GM18951 (cell line): ENCODE data around the gene RPL26.
"Not testable (repeated sequence)": the region's sequence is repeated elsewhere in the genome, so short reads cannot be mapped to it uniquely, and the experiment has no call there.

ENCODE experiments used
- POLR2A ChIP-seq: IDR thresholded peaks from 4 replicates; pipeline ENCODE4 v1.6.1; 2011; ENCODE audit warnings: mild to moderate bottlenecking; ENCODE audit not compliant: insufficient read length, insufficient read depth; ENCODE audit errors: extremely low read depth
- in situ Hi-C: fragments of 300-500 bp; cut with MboI; formaldehyde crosslinking; loops from one replicate; pipeline ENCODE4 v1.12.0; 2022; ENCODE audit warnings: low sequenced_read_pairs, mixed read lengths, inconsistent platforms; ENCODE audit not compliant: unreplicated experiment

The RPL26 gene

DNA sequence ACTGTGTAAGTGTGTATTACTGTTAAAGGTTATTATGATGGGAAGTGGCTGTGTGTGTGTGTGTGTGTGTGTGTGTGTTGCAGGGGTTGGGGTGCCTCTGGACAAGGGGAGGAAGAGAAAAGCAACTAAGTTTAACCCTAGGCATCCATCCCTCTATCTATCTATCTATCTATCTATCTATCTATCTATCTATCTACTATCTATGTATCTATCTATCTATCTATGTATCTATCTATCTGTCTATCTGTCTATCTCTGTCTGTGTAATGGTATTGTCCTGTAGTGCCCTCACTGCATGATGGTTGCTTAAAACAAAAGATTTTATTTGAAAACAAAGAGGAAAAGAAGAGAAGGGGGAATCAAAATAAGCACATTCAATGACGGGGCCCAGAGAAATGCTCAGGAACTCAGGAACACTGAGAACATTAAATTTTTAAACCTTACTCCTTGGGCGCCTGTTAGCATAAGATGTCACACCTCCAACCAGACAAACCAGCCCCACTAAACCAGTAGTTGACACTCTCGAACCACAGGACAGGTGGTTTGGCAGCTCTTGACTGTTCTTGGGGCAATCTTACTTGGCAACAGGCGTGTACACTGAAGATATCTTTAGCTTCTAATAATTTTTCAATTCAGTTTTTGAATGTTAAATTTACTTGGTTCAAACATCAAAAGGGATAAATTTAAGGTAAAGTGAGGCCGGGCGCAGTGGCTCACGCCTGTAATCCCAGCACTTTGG is 5.1 kb upstream of the RPL26 start:
- TF ChIP-seq POLR2A, result no peak
- in situ Hi-C loops, result no loop called here

GRCh38 chr17:8386841-8387240 is 3.8 kb upstream of the RPL26 start:
- TF ChIP-seq POLR2A, result no peak
- in situ Hi-C loops, result no loop called here

DNA sequence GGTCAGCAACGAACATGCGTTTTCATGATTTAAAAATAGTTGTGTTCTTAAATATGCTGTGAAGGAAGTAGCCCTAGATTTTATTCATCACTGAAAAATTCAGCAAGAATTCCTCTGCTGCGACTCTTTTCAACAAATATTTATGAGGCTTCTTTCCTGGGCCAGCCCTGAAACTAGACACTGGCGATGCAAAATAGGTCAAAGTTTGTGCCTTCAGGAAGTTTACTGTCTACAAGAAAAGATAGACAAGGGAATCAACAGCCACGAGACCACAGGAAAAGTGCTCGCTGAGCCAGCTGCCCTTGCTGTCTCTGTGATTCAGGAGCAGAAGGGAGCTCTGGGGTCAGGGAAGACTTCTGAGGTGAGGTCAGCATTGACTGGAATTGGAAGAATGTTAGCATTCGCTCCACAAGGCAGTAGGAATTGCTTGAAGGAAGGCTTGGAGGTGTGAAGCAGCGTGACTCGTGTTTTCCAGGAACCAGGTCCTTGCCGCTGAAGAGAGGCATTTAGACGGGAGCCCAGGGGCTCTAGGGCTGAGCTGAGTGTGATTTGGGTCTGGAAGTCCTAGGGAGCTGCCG is 1.9 kb upstream of the RPL26 start:
- in situ Hi-C loops, result no loop called here
- no peak for TF ChIP-seq POLR2A

GRCh38 chr17:8382880-8383142 is 182 bp downstream of the RPL26 start:
- no peak for TF ChIP-seq POLR2A

GRCh38 chr17:8382052-8382879 is 727 bp downstream of the RPL26 start:
- no peak for TF ChIP-seq POLR2A
- in situ Hi-C loops, result no loop called here

More at GRCh38 chr17:8382880-8383142, 182 bp downstream of the RPL26 start:
- in situ Hi-C loops, result no loop called here

DNA sequence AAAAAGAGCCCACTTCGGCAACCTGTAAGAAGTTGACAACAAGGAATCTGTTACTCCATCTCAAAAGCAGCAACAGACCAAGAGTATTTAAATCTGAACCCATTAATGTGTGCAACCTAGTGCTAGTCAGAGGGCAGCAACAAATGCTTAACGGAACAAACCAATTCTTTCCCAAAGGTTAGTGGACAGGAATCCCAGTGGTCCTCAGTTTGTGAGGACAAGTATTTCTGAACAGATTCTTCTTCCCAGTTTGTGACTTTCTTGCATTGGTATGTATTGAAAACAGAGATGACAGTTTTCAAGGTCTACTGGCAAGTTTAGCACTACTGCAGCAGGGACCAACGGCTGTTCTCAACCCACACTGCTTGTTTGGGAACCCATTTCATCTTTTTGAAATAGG is 2.9 kb downstream of the RPL26 start:
- in situ Hi-C loops, result no loop called here
- TF ChIP-seq POLR2A, result no peak

- in situ Hi-C loops, result not testable (repeated sequence)
Measured at GRCh38 chr17:8378117-8378516, 4.9 kb downstream of the RPL26 start.

- in situ Hi-C loops, result no loop called here
- TF ChIP-seq POLR2A, result no peak
Measured at GRCh38 chr17:8377422-8377821, 5.6 kb downstream of the RPL26 start.

- TF ChIP-seq POLR2A, result peak; percentile 83
- in situ Hi-C loops, result no loop called here
Measured at GRCh38 chr17:8376271-8377067, 6.5 kb downstream of the RPL26 start, which contains the start of gene KRABD2. Gene KRABD2, minus strand, starts transcription at chr17:8376704.

DNA sequence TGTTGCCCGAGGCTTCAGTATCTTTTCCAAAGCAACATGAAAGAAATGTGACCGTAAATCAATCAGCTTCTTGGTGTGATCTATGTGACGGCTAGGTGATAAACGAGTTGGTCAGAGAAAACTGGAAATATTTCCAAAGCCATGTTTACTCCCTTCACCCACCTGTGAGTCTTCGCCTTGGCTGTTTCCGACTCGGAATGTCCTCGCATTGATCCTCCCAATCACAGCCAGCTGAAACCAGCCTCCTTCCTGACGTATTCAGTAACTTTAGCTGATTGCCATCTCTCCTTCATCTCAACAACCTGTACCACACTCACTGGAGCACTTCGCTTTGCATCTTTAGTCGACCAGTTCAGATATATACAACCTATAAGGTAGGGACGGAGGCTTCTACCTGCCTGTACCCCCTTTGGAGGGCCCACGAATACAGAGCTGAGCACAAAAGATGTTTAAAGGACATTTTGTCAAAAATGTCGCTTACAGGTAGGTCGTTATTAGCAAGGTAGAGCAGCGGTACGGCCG is 7.2 kb downstream of the RPL26 start:
- in situ Hi-C loops, result no loop called here
- no peak for TF ChIP-seq POLR2A

- in situ Hi-C loops, result not testable (repeated sequence)
Measured at GRCh38 chr17:8373856-8374255, 9.1 kb downstream of the RPL26 start.

GRCh38 chr17:8372422-8372821 is 10.6 kb downstream of the RPL26 start:
- in situ Hi-C loops, result no loop called here
- TF ChIP-seq POLR2A, result no peak

GRCh38 chr17:8371786-8372185 is 11.2 kb downstream of the RPL26 start:
- TF ChIP-seq POLR2A, result no peak
- in situ Hi-C loops, result no loop called here
